SW 1271 (cell line): Measurements from ENCODE around the gene TMED6.
A peak's percentile ranks its signal among the peaks of the same experiment; 100 is the strongest.

Experiments used
- DNase-seq, 2 experiments: peaks; one replicate each; lab custom pipeline; 2025; lab: John Stamatoyannopoulos, UW

Gene TMED6

GRCh38 chr16:69324013-69324531 lies 27.5 kb downstream of the TMED6 start:
- no peak for DNase-seq

DNA sequence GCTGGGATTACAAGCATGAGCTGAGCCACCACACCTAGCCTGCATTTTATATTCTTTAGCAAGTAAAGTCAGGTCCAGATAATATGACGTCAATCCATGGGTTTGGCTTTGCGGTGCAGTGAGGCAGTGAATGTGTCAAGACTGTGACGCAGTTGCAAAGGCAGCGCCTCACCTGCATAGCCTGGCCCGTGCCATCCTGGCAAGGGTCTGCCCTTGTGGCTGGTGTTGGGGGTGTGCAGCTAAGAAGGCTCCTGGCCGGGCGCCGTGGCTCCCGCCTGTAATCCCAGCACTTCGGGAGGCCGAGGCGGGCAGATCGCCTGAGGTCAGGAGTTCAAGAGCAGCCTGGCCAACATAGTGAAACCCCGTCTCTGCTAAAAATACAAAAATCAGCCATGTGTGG lies 28.2 kb downstream of the TMED6 start:
- DNase-seq = no peak

DNA sequence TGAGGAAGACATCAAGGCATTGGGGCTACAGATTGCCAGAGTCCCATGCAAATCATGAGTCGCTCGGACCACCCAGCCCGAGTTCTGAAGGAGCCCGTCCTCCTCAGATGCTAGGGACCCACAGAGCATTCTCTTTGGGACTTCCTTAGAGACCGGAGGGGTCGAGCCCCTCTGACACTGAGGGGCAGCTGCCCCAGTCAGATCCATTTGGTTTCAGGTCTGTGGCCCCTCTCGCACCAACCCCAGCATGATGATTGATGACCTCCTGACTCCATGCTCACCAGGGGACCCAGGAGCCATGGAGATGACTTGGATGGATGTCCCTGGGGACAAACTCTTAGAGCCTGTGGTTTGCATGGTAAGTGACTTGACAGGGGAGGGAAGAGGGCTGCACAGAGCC lies 29.2 kb downstream of the TMED6 start:
- no peak for DNase-seq

DNA sequence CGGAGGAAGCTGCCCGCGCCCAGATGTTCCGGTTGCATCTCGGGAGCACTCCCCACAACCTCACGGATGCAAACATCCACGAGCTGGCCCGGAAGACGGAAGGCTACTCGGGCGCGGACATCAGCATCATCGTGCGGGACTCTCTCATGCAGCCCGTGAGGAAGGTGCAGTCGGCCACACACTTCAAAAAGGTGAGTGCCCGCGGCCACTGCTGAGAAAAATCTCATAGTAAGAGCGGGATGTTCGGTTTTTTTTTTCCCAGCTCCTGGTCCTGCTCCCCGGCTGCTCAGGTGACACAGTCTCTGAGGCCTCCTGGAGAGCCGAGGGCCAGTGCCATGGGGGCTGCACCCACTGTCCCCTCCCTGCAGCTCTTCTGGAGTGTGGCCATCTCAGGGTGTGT lies 30.5 kb downstream of the TMED6 start:
- no peak for DNase-seq

GRCh38 chr16:69320740-69321073 lies 30.9 kb downstream of the TMED6 start:
- DNase-seq = no peak

GRCh38 chr16:69319826-69320739 lies 31.5 kb downstream of the TMED6 start:
- DNase-seq = no peak

GRCh38 chr16:69319381-69319780 lies 32.2 kb downstream of the TMED6 start:
- no peak for DNase-seq

- DNase-seq = no peak
Measured at GRCh38 chr16:69318911-69319289, 32.7 kb downstream of the TMED6 start.

DNA sequence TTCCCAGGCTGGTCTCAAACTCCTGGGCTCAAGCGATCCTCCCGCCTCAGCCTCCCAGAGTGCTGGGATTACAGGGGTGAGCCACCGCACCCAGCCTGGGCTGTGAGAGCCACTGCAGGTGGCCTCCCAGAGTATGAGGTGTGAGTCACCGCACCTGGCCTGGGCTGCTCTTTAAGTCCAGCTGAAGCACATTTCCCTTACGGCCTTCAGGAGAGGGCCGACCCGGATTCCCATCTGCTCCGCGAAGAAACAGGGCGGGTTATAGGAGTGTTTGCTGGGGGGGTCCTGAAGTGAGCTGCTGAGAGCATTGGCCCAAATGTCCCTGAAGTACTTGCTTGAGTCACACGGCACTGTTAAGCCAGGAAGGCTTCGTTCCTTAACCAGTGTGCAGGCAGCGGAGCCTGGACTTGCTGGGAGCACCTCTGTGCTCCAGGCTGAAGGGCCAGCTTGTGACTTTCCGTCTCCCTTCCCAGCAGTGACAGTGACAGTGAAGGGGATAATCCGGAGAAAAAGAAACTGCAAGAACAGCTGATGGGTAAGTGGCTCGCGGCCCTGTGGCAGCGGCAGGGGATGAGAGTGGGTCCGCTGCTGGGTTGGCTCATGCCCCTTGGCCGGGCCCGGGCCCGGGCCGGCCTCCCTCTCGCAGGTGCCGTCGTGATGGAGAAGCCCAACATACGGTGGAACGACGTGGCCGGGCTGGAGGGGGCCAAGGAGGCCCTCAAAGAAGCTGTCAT lies 33.2 kb downstream of the TMED6 start:
- DNase-seq = no peak

DNA sequence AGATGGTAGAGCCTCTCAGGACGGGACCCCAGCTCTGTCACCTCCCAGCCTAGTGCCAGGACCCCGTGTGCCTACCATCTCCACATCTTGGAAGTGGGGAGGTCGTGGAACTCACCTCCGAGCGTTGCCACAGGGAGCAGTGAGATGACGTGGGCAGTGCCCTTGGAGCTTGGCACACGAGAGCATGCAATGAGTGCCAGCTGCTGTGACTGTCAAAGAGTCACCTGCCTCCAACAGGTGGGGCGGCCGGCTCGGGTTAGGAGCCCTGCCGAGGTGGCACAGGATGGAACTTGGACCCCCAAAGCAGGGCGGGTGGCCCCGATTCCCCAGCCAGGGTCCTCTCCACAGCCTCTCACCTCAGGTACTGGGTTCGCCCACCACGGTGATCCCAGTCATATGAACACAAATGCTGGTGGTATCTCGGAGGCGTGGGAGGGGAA lies 35.0 kb downstream of the TMED6 start:
- DNase-seq = no peak

DNA sequence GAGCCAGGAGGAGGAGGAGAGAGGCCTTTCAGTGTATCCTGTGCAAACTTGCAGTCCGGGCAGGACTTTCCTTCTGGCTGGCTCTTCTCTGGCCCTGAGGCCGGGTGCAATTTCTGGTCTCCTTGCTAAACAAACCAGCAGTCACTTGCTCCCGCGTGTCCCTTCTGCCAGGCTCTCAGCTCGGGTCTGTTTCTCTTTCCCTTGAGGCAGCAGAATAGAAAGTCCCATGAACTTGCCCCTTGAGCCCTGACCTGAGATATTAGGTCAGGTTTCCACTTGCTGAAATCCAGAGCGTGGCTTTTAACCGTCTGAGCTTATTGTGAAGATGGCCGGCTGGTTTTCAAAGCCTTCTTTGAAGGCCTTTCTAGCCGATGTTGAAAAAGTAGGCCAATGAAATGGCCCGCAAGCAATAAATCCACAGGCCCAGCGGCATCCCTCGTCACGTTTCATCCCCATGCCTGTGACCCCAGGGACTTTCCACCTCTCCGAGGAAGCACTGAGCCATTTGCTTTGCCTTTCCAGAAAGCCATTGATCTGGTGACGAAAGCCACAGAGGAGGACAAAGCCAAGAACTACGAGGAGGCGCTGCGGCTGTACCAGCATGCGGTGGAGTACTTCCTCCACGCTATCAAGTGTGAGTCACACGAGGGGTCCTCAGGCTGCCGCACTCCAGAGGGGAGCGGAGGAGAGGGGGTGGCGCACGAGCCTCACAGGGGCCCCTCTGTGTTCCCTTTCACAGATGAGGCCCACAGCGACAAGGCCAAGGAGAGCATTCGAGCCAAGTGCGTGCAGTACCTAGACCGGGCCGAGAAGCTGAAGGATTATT lies 35.9 kb downstream of the TMED6 start:
- DNase-seq = no peak

GRCh38 chr16:69314534-69314933 lies 37.1 kb downstream of the TMED6 start:
- DNase-seq = no peak

DNA sequence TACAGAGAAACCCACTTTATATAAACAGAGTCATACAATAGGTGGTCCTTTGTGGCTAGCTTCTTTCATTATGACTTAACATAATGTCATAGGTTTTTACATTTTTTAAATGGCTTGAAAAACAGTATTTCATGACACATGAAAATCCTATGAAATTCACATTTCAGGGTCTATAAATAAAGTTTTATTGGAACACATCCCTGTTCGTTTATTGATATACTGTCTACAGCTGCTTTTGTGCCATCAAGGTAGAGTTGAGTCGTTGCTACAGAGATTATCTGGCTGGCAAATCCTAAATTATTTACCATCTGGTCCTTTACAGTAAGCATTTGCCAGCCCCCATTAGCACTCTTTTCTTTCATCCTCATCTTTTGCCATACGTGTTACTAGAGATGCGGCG lies 38.1 kb downstream of the TMED6 start:
- no peak for DNase-seq

- DNase-seq = peak in 1 of 2 experiments; percentile 45
Measured at GRCh38 chr16:69311533-69312387, 39.8 kb downstream of the TMED6 start.

- DNase-seq = peak; percentile 71 to 91
Measured at GRCh38 chr16:69310653-69311532, 40.7 kb downstream of the TMED6 start, which contains the start of gene VPS4A. VPS4A (plus strand) TSS chr16:69311350; CDS start chr16:69311512, 162 bp downstream.

DNA sequence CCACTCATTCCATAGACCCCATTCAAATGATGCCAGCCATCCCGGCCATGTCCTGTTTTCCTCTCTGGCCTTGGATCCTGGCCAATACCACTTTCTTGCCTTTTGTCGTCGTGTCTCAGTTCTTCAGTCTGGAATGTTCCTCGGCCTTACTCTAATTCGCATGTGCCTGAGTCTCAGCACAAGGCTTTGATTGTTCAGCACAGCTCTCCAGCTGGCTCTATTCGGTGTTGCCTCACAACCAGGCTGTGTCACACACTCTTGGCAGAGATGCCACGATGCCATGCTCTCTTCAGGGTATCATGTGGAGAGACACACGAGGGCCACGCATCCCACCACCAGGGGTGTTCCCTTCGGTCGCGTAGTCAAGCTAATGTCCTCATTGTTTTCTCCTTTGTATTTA lies 42.3 kb downstream of the TMED6 start:
- no peak for DNase-seq

GRCh38 chr16:69307856-69308255 lies 43.7 kb downstream of the TMED6 start:
- no peak for DNase-seq

DNA sequence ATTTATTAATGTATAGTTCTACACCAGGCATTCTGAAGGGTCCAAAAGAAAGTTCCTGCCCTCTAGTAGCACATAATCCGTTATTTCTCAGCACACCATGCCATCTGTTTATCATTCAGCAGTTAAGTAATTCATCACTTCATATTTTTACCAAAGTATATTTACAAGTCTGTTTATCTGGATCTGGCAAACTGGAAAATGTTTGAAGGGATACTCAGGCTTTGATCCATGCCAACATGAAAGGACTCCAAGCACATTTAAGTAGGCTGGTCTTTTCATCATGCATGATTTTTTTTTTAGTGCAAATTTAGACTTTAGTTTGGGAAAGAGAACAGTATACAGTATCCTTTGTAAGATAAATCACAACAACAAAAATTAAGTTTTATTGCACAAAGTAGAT lies 44.5 kb downstream of the TMED6 start:
- DNase-seq = no peak

- DNase-seq = no peak
Measured at GRCh38 chr16:69306031-69306430, 45.6 kb downstream of the TMED6 start.

DNA sequence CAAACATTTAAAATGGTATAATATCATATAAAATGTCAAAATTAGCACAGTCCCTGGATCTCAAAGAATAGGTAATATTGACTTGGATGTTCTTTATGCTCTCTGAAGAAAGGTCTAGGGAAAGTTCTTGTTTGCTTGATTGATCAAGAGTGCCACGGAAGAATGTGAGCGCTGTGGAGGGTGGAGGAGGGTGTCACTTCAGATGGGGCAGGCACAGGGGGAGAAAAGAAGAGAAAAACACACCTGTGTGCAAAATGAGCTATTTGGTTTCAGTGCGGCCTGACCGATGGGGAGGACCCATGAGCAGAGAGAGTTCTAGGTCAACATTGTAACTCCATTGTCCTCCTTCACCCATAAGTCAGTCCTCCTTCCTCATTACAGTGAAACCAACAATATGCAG lies 49.3 kb downstream of the TMED6 start:
- DNase-seq = no peak
